Measurements from ENCODE around the gene NLRP12.
A peak's percentile ranks its signal among the peaks of the same experiment; 100 is the strongest.
"Not testable (repeated sequence)": the region's sequence is repeated elsewhere in the genome, so short reads cannot be mapped to it uniquely, and the experiment has no call there.

The NLRP12 gene

DNA sequence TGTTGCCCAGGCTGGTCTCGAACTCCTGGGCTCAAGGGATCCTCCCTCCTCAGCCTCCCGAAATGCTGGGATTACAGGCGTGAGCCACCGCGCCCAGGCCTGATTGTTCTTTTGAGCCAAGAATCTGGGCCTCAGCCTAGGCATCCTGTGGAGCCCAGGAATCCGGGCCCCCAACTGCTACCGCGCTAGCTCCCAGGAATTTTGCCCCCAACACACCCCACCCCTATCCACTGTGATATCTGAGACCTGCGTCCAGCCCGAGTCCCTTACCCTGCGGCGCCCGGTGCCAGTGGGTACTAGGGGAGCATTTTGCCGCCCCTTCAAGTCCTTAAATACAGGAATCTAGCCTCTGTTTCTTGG is 42.7 kb upstream of the NLRP12 start:
- Histone ChIP-seq H3K4me1 (ENCODE audit: control insufficient read depth, insufficient read depth, low read length, unreplicated experiment) (peaks cover 21% of the 10 kb centered on the region), H3K27ac (ENCODE audit: low read depth, low read length) (peak overlapping the region; percentile 99), H2AFZ (ENCODE audit: low read length, unreplicated experiment) (no peak overlapping the region), H3K79me2 (ENCODE audit: control insufficient read depth, insufficient read depth, low read length, unreplicated experiment) (peaks cover 10% of the 10 kb centered on the region), H3K4me3 (ENCODE audit: low read depth, low read length) (peak overlapping the region; percentile 73), H3K36me3 (ENCODE audit: insufficient read depth, low read length) (no peaks in the 10 kb centered on the region), H3K27me3 (ENCODE audit: insufficient read depth, low read length) (no peaks in the 10 kb centered on the region)

DNA sequence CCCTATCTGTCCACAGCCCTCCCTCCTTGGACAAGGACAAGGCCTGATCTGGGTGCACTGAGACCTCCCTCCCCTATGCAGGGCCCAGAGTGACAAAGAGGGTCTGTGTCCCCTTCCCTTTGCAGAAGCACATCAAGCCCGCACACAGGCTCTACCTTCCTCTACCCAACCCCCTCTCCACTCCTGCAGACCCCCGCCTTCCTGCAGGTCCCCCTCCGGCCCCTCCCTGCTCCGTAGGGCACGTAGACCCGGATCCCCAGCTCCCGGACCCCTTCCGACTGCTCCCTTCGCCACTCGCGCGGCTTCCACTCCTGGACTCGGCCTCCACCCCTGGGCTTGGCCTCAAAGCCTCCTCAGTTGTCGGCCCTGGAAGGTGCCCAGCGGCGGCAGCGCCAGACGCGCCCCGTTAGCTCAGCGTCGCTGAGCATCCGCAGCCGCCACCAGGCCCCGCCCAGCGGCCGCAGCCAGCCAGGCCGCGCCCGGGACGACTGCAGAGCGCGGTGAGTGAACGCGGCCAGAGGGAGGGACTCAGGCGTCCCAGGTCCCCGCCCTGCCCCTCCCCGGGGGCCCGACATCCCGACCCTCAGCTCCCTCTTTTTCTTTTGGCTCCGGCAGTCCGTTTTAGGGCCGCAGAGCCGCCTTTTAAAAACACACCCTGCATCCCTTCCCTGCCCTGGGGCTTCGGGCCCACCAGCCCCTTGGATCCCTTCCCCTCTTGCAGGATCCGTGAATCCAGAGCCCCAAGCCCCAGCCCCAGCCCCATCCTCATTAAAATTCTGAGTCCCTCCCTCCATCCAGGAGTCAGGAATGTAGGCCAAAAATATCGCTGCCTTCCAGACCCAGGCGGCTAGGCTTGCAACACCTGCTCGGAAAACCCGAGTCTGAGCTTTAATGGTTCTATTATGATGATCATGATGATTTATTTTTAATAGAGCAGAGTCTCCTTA is 42.1 kb upstream of the NLRP12 start:
- Histone ChIP-seq H3K79me2 (ENCODE audit: control insufficient read depth, insufficient read depth, low read length, unreplicated experiment) (peaks cover 10% of the 10 kb centered on the region), H3K27ac (ENCODE audit: low read depth, low read length) (peak overlapping the region; percentile 99), H3K27me3 (ENCODE audit: insufficient read depth, low read length) (no peaks in the 10 kb centered on the region), H3K4me1 (ENCODE audit: control insufficient read depth, insufficient read depth, low read length, unreplicated experiment) (peaks cover 21% of the 10 kb centered on the region), H2AFZ (ENCODE audit: low read length, unreplicated experiment) (no peak overlapping the region), H3K36me3 (ENCODE audit: insufficient read depth, low read length) (no peaks in the 10 kb centered on the region), H3K4me3 (ENCODE audit: low read depth, low read length) (peak overlapping the region; percentile 73)

DNA sequence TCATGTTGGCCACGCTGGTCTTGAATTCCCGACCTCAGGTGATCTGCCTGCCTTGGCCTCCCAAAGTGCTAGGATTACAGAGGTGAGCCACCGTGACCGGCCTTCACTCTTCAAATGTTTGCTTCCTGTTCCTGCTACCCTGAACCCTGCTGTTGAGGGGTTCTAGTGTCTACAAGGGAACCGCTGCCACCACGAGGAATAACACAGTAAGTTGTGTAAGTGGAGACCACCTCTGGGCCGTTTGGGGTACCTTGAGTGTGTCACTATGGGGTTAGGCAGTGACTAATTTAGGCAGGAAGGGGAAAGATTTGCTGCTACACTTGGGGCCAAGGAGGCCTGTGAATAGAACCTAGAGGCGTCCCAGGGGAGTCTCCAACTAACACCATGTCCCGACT is 41.4 kb upstream of the NLRP12 start:
- Histone ChIP-seq H2AFZ (ENCODE audit: low read length, unreplicated experiment) (no peak overlapping the region), H3K4me3 (ENCODE audit: low read depth, low read length) (peak overlapping the region; percentile 40), H3K36me3 (ENCODE audit: insufficient read depth, low read length) (no peaks in the 10 kb centered on the region), H3K79me2 (ENCODE audit: control insufficient read depth, insufficient read depth, low read length, unreplicated experiment) (peaks cover 10% of the 10 kb centered on the region), H3K27ac (ENCODE audit: low read depth, low read length) (peak overlapping the region; percentile 99), H3K27me3 (ENCODE audit: insufficient read depth, low read length) (no peaks in the 10 kb centered on the region), H3K4me1 (ENCODE audit: control insufficient read depth, insufficient read depth, low read length, unreplicated experiment) (peaks cover 21% of the 10 kb centered on the region)

DNA sequence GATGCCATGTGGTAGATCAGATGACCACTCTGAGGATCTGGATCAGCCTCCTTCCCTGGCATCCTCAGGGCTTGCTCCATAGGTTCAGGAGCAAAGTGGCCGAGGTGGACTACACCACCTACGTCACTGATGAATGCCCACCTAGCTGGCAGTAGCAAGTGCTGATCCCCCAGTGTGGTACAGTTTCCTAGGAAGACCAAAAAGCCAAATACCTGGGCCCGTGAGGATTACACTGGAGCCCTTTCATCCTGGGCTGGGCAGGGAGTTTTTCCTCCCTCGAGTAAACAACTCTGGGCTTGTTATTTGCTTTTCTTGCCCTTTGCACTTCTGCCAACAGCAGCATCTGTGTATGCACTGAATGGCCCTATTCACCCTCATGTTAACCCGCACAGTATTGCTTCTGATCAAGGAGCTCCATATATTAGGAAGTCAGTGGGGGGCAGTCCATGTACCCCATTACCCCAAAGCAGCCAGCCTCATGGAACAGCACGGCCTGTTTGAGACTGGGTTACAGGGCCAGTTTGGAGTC is 40.3 kb upstream of the NLRP12 start:
- Histone ChIP-seq H3K27ac (ENCODE audit: low read depth, low read length) (no peak overlapping the region), H3K36me3 (ENCODE audit: insufficient read depth, low read length) (no peaks in the 10 kb centered on the region), H3K4me3 (ENCODE audit: low read depth, low read length) (no peak overlapping the region), H3K27me3 (ENCODE audit: insufficient read depth, low read length) (no peaks in the 10 kb centered on the region), H3K4me1 (ENCODE audit: control insufficient read depth, insufficient read depth, low read length, unreplicated experiment) (peaks cover 21% of the 10 kb centered on the region), H3K79me2 (ENCODE audit: control insufficient read depth, insufficient read depth, low read length, unreplicated experiment) (peaks cover 10% of the 10 kb centered on the region), H2AFZ (ENCODE audit: low read length, unreplicated experiment) (no peak overlapping the region)

DNA sequence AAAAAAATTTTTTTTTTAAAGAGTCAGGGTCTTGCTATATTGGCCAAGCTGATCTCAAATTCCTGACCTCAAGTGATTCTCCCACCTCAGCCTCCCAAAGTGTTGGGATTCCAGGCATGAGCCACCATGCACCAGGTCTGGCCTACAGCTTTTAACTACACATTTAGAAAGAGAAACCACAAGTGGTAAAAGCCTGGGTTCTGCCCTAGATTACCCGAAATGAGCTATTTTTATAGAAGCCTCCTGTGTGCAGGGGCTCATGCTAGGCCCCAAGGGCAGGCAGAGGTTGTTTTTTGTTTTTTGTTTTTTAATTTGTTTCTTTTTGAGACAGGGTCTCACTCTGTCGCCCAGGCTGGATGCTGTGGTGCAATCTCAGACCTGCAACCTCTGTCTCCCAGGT is 29.6 kb upstream of the NLRP12 start:
- H3K4me1 ChIP-seq (ENCODE audit: control insufficient read depth, insufficient read depth, low read length, unreplicated experiment), result peaks cover 5% of the 10 kb centered on the region
- H3K27me3 ChIP-seq (ENCODE audit: insufficient read depth, low read length), result no peaks in the 10 kb centered on the region
- no peaks in the 10 kb centered on the region for H3K36me3 ChIP-seq (ENCODE audit: insufficient read depth, low read length)
- no peak overlapping the region for H3K27ac ChIP-seq (ENCODE audit: low read depth, low read length)
- no peak overlapping the region for H3K4me3 ChIP-seq (ENCODE audit: low read depth, low read length)
- no peaks in the 10 kb centered on the region for H3K79me2 ChIP-seq (ENCODE audit: control insufficient read depth, insufficient read depth, low read length, unreplicated experiment)
- H2AFZ ChIP-seq (ENCODE audit: low read length, unreplicated experiment), result no peak overlapping the region

DNA sequence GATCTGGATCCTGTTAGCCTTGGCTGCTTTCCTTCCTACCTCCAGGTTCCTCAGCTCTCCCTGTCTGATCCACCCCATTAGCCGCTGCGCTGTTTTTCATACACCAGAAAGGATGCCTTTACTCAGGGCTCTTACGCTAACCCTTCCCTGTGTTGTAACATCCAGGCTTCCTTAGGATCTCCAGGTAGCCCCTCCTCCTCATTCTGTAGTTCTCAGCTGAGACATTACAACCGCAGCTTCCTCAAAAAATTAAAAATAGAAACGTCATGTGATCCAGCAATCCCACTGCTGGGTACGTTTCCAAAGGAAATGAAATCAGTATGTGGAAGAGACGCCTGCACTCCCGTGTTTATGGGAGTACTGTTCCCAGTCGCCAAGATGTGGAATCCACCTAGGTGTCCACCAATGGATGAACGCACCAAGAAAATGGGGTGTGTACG is 25.1 kb upstream of the NLRP12 start:
- Histone ChIP-seq H3K4me3 (ENCODE audit: low read depth, low read length) (no peak overlapping the region), H3K36me3 (ENCODE audit: insufficient read depth, low read length) (no peaks in the 10 kb centered on the region), H3K4me1 (ENCODE audit: control insufficient read depth, insufficient read depth, low read length, unreplicated experiment) (peaks cover 5% of the 10 kb centered on the region), H3K79me2 (ENCODE audit: control insufficient read depth, insufficient read depth, low read length, unreplicated experiment) (no peaks in the 10 kb centered on the region), H3K27ac (ENCODE audit: low read depth, low read length) (no peak overlapping the region), H2AFZ (ENCODE audit: low read length, unreplicated experiment) (no peak overlapping the region), H3K27me3 (ENCODE audit: insufficient read depth, low read length) (no peaks in the 10 kb centered on the region)

DNA sequence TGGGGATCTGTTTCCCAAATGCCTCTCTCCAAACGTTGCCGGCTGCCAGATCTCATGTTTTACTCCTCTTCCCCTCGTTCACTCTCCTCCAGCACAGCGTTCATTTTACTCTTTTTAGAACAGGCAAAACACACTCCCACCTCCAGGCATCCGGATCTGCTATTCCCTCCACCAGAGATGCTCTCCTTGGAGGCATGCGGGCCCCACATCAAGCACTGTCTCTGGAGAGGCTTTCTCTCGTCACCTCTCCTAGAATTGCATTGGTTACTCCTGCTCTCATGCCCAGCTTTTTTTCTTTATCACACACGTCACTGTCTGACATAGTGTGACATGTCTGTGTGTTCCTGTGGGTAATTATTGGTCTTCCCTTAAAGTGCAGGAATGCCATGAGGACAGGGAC is 23.4 kb upstream of the NLRP12 start:
- Histone ChIP-seq H2AFZ (ENCODE audit: low read length, unreplicated experiment) (no peak overlapping the region), H3K79me2 (ENCODE audit: control insufficient read depth, insufficient read depth, low read length, unreplicated experiment) (no peaks in the 10 kb centered on the region), H3K27ac (ENCODE audit: low read depth, low read length) (no peak overlapping the region), H3K4me1 (ENCODE audit: control insufficient read depth, insufficient read depth, low read length, unreplicated experiment) (peaks cover 5% of the 10 kb centered on the region), H3K36me3 (ENCODE audit: insufficient read depth, low read length) (no peaks in the 10 kb centered on the region), H3K4me3 (ENCODE audit: low read depth, low read length) (no peak overlapping the region), H3K27me3 (ENCODE audit: insufficient read depth, low read length) (no peaks in the 10 kb centered on the region)

DNA sequence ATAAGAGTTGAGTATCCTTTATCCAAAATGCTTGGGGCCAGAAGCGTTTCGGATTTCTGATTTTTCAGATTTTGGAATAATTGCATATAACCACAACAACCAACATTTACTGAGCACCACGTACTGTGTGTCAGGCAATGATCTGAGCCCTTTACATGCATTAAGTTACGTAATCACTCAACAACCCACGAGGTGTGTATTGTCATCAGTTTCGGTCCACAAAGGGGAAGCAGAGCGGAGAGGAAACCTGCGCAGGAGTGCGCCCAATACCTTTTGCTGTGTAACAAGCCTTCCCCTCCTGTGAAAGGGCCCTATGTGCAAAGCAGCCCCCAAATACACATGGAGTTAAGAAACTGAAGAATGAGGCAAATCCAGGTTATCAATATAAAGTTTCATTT is 20.7 kb upstream of the NLRP12 start:
- Histone ChIP-seq H3K27me3 (ENCODE audit: insufficient read depth, low read length) (no peaks in the 10 kb centered on the region), H3K79me2 (ENCODE audit: control insufficient read depth, insufficient read depth, low read length, unreplicated experiment) (no peaks in the 10 kb centered on the region), H3K4me3 (ENCODE audit: low read depth, low read length) (no peak overlapping the region), H3K36me3 (ENCODE audit: insufficient read depth, low read length) (no peaks in the 10 kb centered on the region), H3K27ac (ENCODE audit: low read depth, low read length) (no peak overlapping the region), H3K4me1 (ENCODE audit: control insufficient read depth, insufficient read depth, low read length, unreplicated experiment) (peaks cover 5% of the 10 kb centered on the region), H2AFZ (ENCODE audit: low read length, unreplicated experiment) (no peak overlapping the region)

DNA sequence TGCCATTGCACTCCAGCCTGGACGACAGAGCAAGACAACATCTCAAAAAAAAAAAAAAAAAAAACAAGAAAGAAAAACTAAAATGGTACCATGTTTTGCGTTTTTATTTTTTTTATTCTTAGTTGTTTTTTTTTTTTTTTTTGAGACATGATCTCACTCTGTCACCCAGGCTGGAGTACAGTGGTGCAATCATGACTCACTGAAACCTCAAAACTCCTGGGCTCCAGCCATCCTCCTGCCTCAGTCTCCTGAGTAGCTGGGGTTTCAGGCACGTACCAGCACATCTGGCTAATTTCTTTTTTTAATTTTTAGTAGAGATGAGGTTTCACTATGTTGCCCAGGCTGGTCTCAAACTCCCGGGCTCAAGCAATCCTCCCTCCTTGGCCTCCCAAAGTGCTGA is 16.8 kb upstream of the NLRP12 start:
- not testable (repeated sequence) for H3K36me3 ChIP-seq (ENCODE audit: insufficient read depth, low read length); H3K27me3 ChIP-seq (ENCODE audit: insufficient read depth, low read length); H3K4me3 ChIP-seq (ENCODE audit: low read depth, low read length); H3K4me1 ChIP-seq (ENCODE audit: control insufficient read depth, insufficient read depth, low read length, unreplicated experiment); H2AFZ ChIP-seq (ENCODE audit: low read length, unreplicated experiment); H3K79me2 ChIP-seq (ENCODE audit: control insufficient read depth, insufficient read depth, low read length, unreplicated experiment)
- peak overlapping the region; percentile 30; the same call in 1 of the 2 replicates for H3K27ac ChIP-seq (ENCODE audit: low read depth, low read length)

DNA sequence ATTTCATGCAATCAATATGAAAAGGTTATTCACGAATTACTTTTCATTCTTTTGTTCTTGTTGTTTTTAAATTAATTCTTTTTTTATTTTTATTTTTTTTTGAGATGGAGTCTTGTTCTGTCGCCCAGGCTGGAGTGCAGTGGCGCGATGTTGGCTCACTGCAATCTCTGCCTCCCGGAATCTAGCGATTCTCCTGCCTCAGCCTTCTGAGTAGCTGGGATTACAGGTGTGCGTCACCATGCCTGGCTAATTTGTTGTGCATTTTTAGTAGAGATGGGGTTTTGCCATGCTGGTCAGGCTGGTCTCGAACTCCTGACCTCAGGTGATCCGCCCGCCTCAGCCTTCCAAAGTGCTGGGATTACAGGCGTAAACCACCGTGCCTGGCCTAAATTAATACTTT is 16.1 kb upstream of the NLRP12 start:
- H3K36me3 ChIP-seq (ENCODE audit: insufficient read depth, low read length); H3K27ac ChIP-seq (ENCODE audit: low read depth, low read length); H3K4me1 ChIP-seq (ENCODE audit: control insufficient read depth, insufficient read depth, low read length, unreplicated experiment); H2AFZ ChIP-seq (ENCODE audit: low read length, unreplicated experiment); H3K4me3 ChIP-seq (ENCODE audit: low read depth, low read length); H3K27me3 ChIP-seq (ENCODE audit: insufficient read depth, low read length); H3K79me2 ChIP-seq (ENCODE audit: control insufficient read depth, insufficient read depth, low read length, unreplicated experiment): not testable (repeated sequence)

DNA sequence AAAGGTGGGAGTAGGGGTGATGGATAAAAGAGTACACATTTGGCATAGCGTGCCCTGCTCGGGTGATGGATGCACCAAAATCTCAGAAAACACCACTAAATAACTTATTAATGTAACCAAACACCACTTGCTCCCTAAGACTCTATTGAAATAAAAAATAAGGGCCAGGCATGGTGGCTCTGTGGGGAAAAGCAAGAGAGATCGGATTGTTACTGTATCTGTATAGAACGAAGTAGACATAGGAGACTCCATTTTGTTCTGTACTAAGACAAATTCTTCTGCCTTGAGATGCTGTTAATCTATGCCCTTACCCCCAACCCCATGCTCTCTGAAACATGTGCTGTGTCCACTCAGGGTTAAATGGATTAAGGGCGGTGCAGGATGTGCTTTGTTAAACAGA is 14.3 kb upstream of the NLRP12 start:
- not testable (repeated sequence) for H3K79me2 ChIP-seq (ENCODE audit: control insufficient read depth, insufficient read depth, low read length, unreplicated experiment); H3K27me3 ChIP-seq (ENCODE audit: insufficient read depth, low read length); H2AFZ ChIP-seq (ENCODE audit: low read length, unreplicated experiment); H3K4me3 ChIP-seq (ENCODE audit: low read depth, low read length); H3K36me3 ChIP-seq (ENCODE audit: insufficient read depth, low read length); H3K4me1 ChIP-seq (ENCODE audit: control insufficient read depth, insufficient read depth, low read length, unreplicated experiment); H3K27ac ChIP-seq (ENCODE audit: low read depth, low read length)

Measured in ACC112 (cell line).